K562 (cell line): ENCODE results near the gene RUFY2. TPM values are rescaled to one million over a fixed set of nuclear protein-coding genes. Genes with fewer than 3 reads are reported as not detected.
A peak's percentile ranks its signal among the peaks of the same experiment; 100 is the strongest.

Source experiments
- BCL6 ChIP-seq: fragments of 250-450 bp; sonication (Bioruptor Pico); IDR thresholded peaks from 2 replicates; pipeline ENCODE4 v1.4.0; 2020
- CBFA2T2 ChIP-seq: fragments of 450-650 bp; conservative IDR thresholded peaks from 2 replicates; pipeline ENCODE4 v1.6.1; 2017; ENCODE audit warnings: mild to moderate bottlenecking
- CBX5 ChIP-seq: IDR thresholded peaks from 2 replicates; pipeline ENCODE4 v1.6.1; 2014; ENCODE audit warnings: low read depth, borderline replicate concordance
- CREB1 ChIP-seq, 2 experiments: sonication (generic) in 1 of 2; formaldehyde crosslinking in 1 of 2; IDR thresholded peaks; 2 replicates each; pipeline versions ENCODE4 v1.6.1 to v1.8.0; 2012 to 2022; ENCODE audit warnings: inconsistent platforms in 1 of 2, mild to moderate bottlenecking in 1 of 2, missing genetic modification reagents in 1 of 2, moderate library complexity in 1 of 2
- CXXC5 ChIP-seq: fragments of 250-450 bp; sonication (Bioruptor Pico); IDR thresholded peaks from 2 replicates; pipeline ENCODE4 v1.8.0; 2022; ENCODE audit warnings: inconsistent platforms, mild to moderate bottlenecking, moderate library complexity
- DACH1 ChIP-seq: fragments of 450-650 bp; IDR thresholded peaks from 2 replicates; pipeline ENCODE4 v1.6.1; 2018; ENCODE audit not compliant: partially characterized antibody
- EGR1 ChIP-seq: fragments of 450-650 bp; conservative IDR thresholded peaks from 2 replicates; pipeline ENCODE4 v1.6.1; 2017; ENCODE audit warnings: mild to moderate bottlenecking
- EP400 ChIP-seq: fragments of 450-650 bp; IDR thresholded peaks from 2 replicates; pipeline ENCODE4 v1.6.1; 2017; ENCODE audit warnings: antibody characterized with exemption, mild to moderate bottlenecking, moderate library complexity
- GABPB1 ChIP-seq: sonication (generic); formaldehyde crosslinking; IDR thresholded peaks from 2 replicates; pipeline ENCODE4 v1.8.0; 2022; ENCODE audit warnings: mild to moderate bottlenecking, missing genetic modification reagents
- KLF6 ChIP-seq: fragments of 250-450 bp; sonication (Bioruptor Pico); IDR thresholded peaks from 2 replicates; pipeline ENCODE4 v1.4.0; 2020; ENCODE audit warnings: mild to moderate bottlenecking, moderate library complexity, borderline replicate concordance
- MED1 ChIP-seq: sonication (generic); formaldehyde crosslinking; IDR thresholded peaks from 2 replicates; pipeline ENCODE4 v1.8.1; 2023; ENCODE audit warnings: missing genetic modification reagents, borderline replicate concordance
- MXD1 ChIP-seq: fragments of 250-450 bp; sonication (Bioruptor Pico); IDR thresholded peaks from 2 replicates; pipeline ENCODE4 v1.8.0; 2021; ENCODE audit warnings: borderline replicate concordance, mild to moderate bottlenecking, moderate library complexity; ENCODE audit not compliant: poor library complexity, severe bottlenecking
- NRF1 ChIP-seq, 2 experiments: fragments of 450-650 bp; IDR thresholded peaks in 1 of 2; conservative IDR thresholded peaks in 1 of 2; 2 replicates each; pipeline ENCODE4 v1.6.1; 2014; ENCODE audit warnings: mild to moderate bottlenecking in 2 of 2
- PBX2 ChIP-seq, 2 experiments: IDR thresholded peaks in 1 of 2; conservative IDR thresholded peaks in 1 of 2; 2 replicates each; pipeline ENCODE4 v1.6.1; 2016; ENCODE audit warnings: low read depth in 2 of 2, mild to moderate bottlenecking in 1 of 2, missing compliant biosample characterization in 1 of 2, missing genetic modification characterization in 1 of 2, moderate library complexity in 1 of 2
- SIX5 ChIP-seq, 2 experiments: IDR thresholded peaks; 2 replicates each; pipeline ENCODE4 v1.6.1; 2011; ENCODE audit warnings: low read length in 2 of 2, borderline replicate concordance in 1 of 2, low read depth in 1 of 2, mild to moderate bottlenecking in 1 of 2, moderate library complexity in 1 of 2; ENCODE audit not compliant: insufficient read depth in 1 of 2
- THRAP3 ChIP-seq: fragments of 450-650 bp; IDR thresholded peaks from 2 replicates; pipeline ENCODE4 v1.6.1; 2016; ENCODE audit warnings: mild to moderate bottlenecking, inconsistent platforms, borderline replicate concordance
- USF2 ChIP-seq: sonication (generic); formaldehyde crosslinking; IDR thresholded peaks from 2 replicates; pipeline ENCODE4 v1.5.0; 2020; ENCODE audit warnings: missing genetic modification reagents
- ZBTB9 ChIP-seq: fragments of 450-650 bp; formaldehyde crosslinking; IDR thresholded peaks from 2 replicates; pipeline ENCODE4 v1.4.0; 2020; ENCODE audit warnings: mild to moderate bottlenecking, moderate library complexity
- ZNF253 ChIP-seq: fragments of 250-450 bp; sonication (Bioruptor Pico); conservative IDR thresholded peaks from 2 replicates; pipeline ENCODE4 v1.6.1; 2021; ENCODE audit warnings: mild to moderate bottlenecking
- polyA plus RNA-seq, 8 experiments: library from polyadenylated mRNA; depleted of rRNA in 4 of 8; stranded (reverse) in 5 of 8; unstranded in 3 of 8; fragments of >200 nt; fragmentation: Nextera tagmentation in 2 of 8; fragmentation: Illumina TruSeq in 1 of 8; extraction: Ambion mirVana in 2 of 8; extraction: Trizol in 1 of 8; gene quantifications; 2 replicates each; pipeline versions ENCODE4 v1.2.1 to v1.2.3, GENCODE V29; 2011 to 2014; ENCODE audit warnings: inconsistent platforms in 1 of 8, missing spikeins in 1 of 8
- total RNA-seq, 7 experiments: library from RNA; depleted of rRNA in 6 of 7; stranded (reverse); fragments of >200 nt in 6 of 7; fragmentation: Illumina TruSeq in 2 of 7; extraction: Trizol in 2 of 7; gene quantifications; 2 replicates each; pipeline versions ENCODE4 v1.2.1 to v1.2.3, GENCODE V29; 2011 to 2021; ENCODE audit warnings: low replicate concordance in 1 of 7
- TF ChIP-seq, protein P1 (sequence below): fragments of 450-650 bp; IDR thresholded peaks from 2 replicates; pipeline ENCODE4 v1.6.1; 2016

Gene RUFY2
- total and polyA plus RNA-seq, 9 of the 15 experiments (the other 6 are each of a cell fraction or from before 2014, with no cell fraction given), result 3.7 to 20.1 (median 12.6) TPM

- TF ChIP-seq, protein P1, sequence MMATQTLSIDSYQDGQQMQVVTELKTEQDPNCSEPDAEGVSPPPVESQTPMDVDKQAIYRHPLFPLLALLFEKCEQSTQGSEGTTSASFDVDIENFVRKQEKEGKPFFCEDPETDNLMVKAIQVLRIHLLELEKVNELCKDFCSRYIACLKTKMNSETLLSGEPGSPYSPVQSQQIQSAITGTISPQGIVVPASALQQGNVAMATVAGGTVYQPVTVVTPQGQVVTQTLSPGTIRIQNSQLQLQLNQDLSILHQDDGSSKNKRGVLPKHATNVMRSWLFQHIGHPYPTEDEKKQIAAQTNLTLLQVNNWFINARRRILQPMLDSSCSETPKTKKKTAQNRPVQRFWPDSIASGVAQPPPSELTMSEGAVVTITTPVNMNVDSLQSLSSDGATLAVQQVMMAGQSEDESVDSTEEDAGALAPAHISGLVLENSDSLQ, result no peak
- TF ChIP-seq BCL6 (CRISPR knock-in tag) (no peak; the same call in 1 of the 2 replicates), PBX2 (CRISPR knock-in tag; IDR thresholded peaks at IDR 0.05; ENCODE audit: low read depth) (no peak), PBX2 (tag; conservative IDR thresholded peaks at IDR 0.05; ENCODE audit: low read depth) (no peak), EGR1 (peak; percentile 92), ZNF253 (CRISPR knock-in tag) (no peak), ZBTB9 (CRISPR knock-in tag) (peak; percentile 75), GABPB1 (CRISPR knock-in tag) (peak; percentile 73), USF2 (CRISPR knock-in tag) (peak; percentile 87), EP400 (peak; percentile 98), DACH1 (peak; percentile 85), NRF1 (conservative IDR thresholded peaks at IDR 0.05 in 1 of 2, IDR thresholded peaks at IDR 0.05 in 1 of 2) (peak; percentile 99), SIX5 (IDR thresholded peaks at IDR 0.05; ENCODE audit: borderline replicate concordance in 1 of 2, insufficient read depth in 1 of 2, low read depth in 1 of 2, low read length in 2 of 2) (no peak; a peak in 1 of 4 replicates), MED1 (CRISPR knock-in tag) (no peak), KLF6 (CRISPR knock-in tag) (peak; percentile 81; the same call in 1 of the 2 replicates), CBX5 (peak; percentile 24; the same call in 1 of the 2 replicates), CBFA2T2 (no peak; the same call in 1 of the 2 replicates), CXXC5 (peak; percentile 92), MXD1 (CRISPR knock-in tag) (peak; percentile 69), THRAP3 (no peak; the same call in 1 of the 2 replicates), CREB1 (IDR thresholded peaks at IDR 0.05) (peak; percentile 73), CREB1 (CRISPR knock-in tag; IDR thresholded peaks at IDR 0.05) (no peak; the same call in 1 of the 2 replicates)
Observed at GRCh38 chr10:68331455-68332258, 75.4 kb downstream of the RUFY2 start, which contains the start of gene HNRNPH3 (continued).
